Adrenal gland (tissue), 5 donors: Measurements from ENCODE around the gene SGMS1.

ENCODE experiments used
- POLR2A ChIP-seq, 2 donors: fragments of 450-650 bp; IDR thresholded peaks; one replicate each; pipeline ENCODE4 v1.6.1; 2017; ENCODE audit warnings: antibody characterized with exemption in 2 of 2, mild to moderate bottlenecking in 2 of 2, moderate library complexity in 1 of 2
- TF ChIP-seq, protein P1 (sequence below), 6 experiments: fragments of 450-650 bp in 4 of 6; fragments of 200-600 bp in 2 of 6; sonication (generic) in 1 of 6; IDR thresholded peaks; 1 replicate in 5 of 6; 2 replicates in 1 of 6; pipeline versions ENCODE4 v1.5.1 to v1.8.0; 2016 to 2021; ENCODE audit warnings: antibody characterized with exemption in 6 of 6, mild to moderate bottlenecking in 2 of 6, moderate library complexity in 1 of 6
- donor health status: DM: no; HTN: no; CAD: no.

DNA sequence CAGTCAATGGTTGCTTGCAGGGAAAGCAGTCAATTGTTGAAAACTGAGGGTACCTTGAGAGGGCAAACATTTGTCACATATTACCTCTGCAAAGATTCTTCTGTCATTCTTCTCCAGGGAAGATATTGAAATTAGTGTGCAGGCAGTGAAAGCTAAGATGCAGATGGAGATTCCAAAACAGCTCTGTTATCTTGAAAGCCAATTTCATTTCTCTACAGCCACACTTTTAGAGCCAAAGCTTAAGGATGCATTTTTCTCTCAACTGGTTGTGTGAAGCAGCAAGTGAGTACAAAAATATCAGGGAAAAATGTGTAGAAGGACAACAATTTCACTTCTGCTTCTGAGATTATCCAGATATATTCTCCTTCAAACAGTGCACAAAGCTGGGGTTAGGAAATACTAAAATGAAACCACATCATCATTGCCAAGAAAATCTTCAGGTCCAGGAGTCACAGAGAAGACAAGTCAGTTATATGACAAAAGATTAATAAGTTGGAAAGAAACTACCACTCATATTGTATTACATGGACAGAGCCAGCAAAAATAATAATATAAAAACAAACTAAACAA, 16.3 kb downstream of the SGMS1 start:
- no peak for TF ChIP-seq POLR2A (IDR thresholded peaks at IDR 0.05)
- TF ChIP-seq, protein P1, sequence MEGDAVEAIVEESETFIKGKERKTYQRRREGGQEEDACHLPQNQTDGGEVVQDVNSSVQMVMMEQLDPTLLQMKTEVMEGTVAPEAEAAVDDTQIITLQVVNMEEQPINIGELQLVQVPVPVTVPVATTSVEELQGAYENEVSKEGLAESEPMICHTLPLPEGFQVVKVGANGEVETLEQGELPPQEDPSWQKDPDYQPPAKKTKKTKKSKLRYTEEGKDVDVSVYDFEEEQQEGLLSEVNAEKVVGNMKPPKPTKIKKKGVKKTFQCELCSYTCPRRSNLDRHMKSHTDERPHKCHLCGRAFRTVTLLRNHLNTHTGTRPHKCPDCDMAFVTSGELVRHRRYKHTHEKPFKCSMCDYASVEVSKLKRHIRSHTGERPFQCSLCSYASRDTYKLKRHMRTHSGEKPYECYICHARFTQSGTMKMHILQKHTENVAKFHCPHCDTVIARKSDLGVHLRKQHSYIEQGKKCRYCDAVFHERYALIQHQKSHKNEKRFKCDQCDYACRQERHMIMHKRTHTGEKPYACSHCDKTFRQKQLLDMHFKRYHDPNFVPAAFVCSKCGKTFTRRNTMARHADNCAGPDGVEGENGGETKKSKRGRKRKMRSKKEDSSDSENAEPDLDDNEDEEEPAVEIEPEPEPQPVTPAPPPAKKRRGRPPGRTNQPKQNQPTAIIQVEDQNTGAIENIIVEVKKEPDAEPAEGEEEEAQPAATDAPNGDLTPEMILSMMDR (IDR thresholded peaks at IDR 0.05), result no peak
